GM19397 (cell line): Measurements from ENCODE around the gene GABRB3.

Source experiments
- ATAC-seq: cut with Tn5 transposase; IDR thresholded peaks from one replicate; pipeline ENCODE4 v1.9.1; 2021; ENCODE audit warnings: mild to moderate bottlenecking, moderate library complexity; ENCODE audit not compliant: unreplicated experiment

The GABRB3 gene

GRCh38 chr15:26631894-26632293, 141.0 kb downstream of the GABRB3 start:
- no peak for ATAC-seq

GRCh38 chr15:26630857-26631256, 142.0 kb downstream of the GABRB3 start:
- ATAC-seq: no peak

DNA sequence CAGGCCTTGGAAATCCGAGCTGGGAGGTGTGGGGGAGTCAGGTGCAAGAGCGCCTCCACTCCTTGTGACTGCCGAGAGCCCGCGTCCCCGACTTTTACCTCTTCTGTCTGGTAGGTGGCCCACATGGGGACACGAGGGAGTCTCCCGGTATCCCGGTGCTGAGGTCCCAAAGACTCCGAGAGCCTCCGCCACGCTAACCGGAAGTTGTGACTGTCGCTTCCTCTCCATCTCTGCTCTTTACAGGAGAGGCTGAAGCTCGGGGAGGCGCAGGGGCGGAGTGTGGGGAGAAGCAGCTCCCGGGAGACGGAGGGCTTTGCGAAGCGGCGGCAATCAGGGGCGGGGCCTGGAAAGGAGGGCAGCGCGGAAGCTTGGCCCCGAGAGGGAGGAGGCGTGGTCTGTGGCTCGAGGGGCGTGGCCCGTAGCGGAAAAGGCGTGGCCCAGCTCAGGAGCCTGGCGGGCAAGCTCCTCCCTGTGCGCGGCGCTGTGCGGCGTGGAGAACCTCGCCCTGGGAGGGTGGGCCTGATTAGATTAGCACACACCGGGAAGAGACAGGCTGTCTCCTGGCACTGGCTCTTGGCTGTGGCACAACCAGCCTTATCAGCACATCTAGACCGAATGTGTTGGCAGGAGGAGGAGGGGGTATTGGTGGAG, 143.9 kb downstream of the GABRB3 start:
- no peak for ATAC-seq

DNA sequence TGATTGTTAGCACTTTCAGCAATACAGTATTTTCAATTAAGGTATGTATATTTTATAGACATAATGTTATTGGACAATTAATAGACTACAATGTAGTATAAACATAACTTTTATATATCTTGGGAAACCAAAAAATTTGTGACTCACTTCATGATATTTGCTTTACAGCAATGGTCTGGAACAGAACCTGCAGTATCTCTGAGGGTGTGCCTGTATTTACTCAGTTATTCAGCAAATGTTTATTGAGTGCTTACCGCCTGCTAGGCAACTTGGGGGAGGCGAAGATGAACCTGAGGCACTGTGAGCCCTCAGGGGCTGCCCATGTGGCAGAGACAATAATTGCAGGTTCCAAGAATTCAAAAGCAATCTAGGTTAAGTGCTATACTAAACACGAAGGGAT, 144.8 kb downstream of the GABRB3 start:
- ATAC-seq: no peak

DNA sequence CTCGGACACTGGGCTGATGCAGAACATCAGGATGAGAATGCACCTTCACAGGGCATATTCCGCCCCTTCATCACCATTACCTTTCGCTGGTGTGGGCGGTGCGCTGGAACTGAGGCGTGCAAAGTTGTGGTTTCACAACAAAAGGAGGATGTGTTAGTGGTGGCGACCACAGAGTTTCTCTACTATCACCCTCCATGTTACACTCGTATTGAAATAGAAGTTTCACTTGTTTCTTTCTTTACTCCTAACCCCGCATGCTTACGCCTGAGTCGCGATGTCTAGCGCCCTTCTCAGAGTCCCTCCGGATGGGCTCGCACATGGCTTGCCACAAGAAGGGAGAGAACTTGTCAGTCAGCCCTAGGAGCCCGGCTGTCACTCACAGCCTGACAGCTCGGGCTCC, 148.7 kb downstream of the GABRB3 start:
- ATAC-seq: no peak

DNA sequence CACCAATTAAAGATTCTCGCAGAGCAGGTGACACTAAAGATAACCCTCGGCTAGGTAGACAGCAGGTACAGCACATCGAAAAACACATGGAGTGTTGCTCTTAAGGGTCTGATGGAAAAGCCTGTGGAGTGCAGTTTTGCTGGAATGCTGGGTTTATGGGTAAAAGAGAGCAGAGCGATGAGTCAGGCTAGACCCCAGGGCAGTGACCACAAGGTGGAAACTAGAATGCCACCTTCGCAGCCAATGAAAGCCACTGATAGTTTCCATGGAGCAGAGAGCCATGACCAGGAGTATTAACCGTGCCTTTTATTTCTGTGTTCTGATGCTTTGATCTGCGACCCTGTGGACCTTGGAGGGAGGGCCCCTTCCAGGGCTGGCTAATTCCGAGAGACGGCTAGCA, 149.8 kb downstream of the GABRB3 start:
- no peak for ATAC-seq

DNA sequence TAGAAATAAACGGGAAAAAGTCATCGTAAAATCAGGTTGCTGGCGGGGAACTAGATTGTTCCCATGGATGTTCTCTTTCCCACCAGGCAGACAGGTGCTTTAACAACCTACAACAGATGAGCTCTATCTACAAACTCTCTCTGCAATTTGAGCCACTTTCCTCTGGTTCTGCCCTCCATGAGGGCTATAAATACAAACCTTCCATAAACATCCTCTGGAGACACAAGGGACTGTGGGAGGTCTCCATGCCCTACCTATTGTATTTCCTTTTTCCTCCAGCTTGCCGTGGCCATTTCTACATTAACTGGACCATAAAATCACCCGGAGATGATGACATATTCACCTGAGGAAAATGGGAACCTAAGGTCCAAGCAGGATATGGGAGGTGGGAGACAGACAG, 151.1 kb downstream of the GABRB3 start:
- no peak for ATAC-seq

- ATAC-seq: no peak
These were observed 152.1 kb downstream of the GABRB3 start for GRCh38 chr15:26620528-26621458.

- ATAC-seq: no peak
These were observed 157.0 kb downstream of the GABRB3 start for GRCh38 chr15:26615927-26616302.

GRCh38 chr15:26615188-26615926, 157.5 kb downstream of the GABRB3 start:
- no peak for ATAC-seq

DNA sequence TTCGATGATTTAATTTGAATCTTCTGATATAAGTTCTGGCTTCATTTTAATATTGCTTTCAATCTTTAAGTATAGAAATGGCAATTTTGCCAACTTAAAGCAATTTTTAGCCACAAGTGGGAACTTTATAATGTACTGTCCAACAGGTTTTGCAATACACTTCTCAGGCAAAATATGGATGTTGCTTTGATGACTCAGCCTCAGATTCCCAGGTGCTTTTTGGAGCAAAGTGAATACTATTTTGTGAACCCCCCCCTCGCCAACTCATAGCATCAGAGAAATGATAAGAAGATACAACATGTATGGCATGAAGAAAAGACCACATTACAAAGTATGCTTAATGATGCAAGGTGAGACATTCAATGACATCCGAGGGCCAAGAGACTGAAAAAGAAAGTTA, 158.1 kb downstream of the GABRB3 start:
- ATAC-seq: no peak

GRCh38 chr15:26598704-26599103, 174.2 kb downstream of the GABRB3 start:
- ATAC-seq: no peak

- ATAC-seq: no peak
These were observed 177.3 kb downstream of the GABRB3 start for GRCh38 chr15:26595611-26596010.

DNA sequence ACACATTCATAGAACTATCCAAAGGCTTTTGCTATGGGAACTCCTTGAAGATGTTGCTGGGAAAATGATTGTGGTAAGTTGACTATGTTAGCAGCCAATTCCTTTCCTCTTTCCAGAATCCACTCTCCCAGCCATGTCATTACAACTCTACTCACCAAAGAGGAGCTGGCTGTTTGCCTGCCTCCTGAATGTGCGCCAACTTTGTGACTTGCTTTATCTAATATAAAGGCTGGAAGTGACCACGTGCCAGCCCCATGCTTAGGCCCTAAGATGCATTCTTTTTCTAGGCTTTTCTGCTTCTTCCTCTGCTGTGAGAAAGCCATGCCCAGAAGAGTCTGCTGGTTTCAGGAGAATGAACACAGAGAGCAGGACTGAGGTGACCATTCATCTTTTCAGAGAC, 182.2 kb downstream of the GABRB3 start:
- ATAC-seq: no peak

- no peak for ATAC-seq
These were observed 190.0 kb downstream of the GABRB3 start for GRCh38 chr15:26582840-26583239.

DNA sequence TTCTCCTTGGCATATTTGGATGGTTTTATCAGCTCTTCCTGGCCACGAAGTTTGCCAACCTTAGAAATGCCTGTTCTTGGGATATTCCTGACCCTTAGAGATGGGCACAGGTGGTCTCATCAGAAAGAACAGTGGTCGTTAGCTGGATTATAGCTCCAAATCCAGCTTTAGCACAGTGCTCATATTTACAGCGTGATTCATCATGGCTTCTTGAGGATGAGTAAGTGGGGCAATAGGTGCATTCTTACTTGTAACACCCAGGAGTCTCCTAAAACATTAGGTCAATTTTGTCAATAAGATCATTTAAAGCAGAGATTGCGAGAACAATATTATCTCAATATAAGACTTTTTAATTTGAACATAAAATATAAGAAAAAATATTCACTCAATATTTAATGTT, 191.9 kb downstream of the GABRB3 start:
- no peak for ATAC-seq

GRCh38 chr15:26572602-26573350, 200.1 kb downstream of the GABRB3 start:
- ATAC-seq: no peak

GRCh38 chr15:26571346-26571745, 201.5 kb downstream of the GABRB3 start:
- no peak for ATAC-seq

GRCh38 chr15:26565542-26565941, 207.3 kb downstream of the GABRB3 start:
- ATAC-seq: no peak

GRCh38 chr15:26564361-26564760, 208.5 kb downstream of the GABRB3 start:
- no peak for ATAC-seq

GRCh38 chr15:26562336-26562735, 210.5 kb downstream of the GABRB3 start:
- no peak for ATAC-seq
